GM18507 (cell line): ENCODE measurements around the gene SIRPA.

Experiments used
- DNase-seq: peaks from one replicate; pipeline ENCODE4 v3.0.0; 2011; ENCODE audit warnings: low read depth; ENCODE audit not compliant: insufficient read length; ENCODE audit errors: extremely low spot score
- FAIRE-seq: peaks from 2 replicates; lab custom pipeline; 2011; peaks lifted over from hg19 to GRCh38; lab: Jason Lieb, UNC

Gene SIRPA

GRCh38 chr20:1924910-1925861 is 30.0 kb downstream of the SIRPA start:
- DNase-seq (no peak), FAIRE-seq (no peak)

GRCh38 chr20:1926237-1926636 is 31.0 kb downstream of the SIRPA start:
- no peak for FAIRE-seq
- no peak for DNase-seq

- no peak for FAIRE-seq
Measured at GRCh38 chr20:1927217-1927616, 32.0 kb downstream of the SIRPA start.

GRCh38 chr20:1928154-1928553 is 32.9 kb downstream of the SIRPA start:
- no peak for FAIRE-seq

More at GRCh38 chr20:1927217-1927616, 32.0 kb downstream of the SIRPA start:
- no peak for DNase-seq

GRCh38 chr20:1928782-1929181 is 33.6 kb downstream of the SIRPA start:
- FAIRE-seq (no peak), DNase-seq (no peak)

More at GRCh38 chr20:1928154-1928553, 32.9 kb downstream of the SIRPA start:
- no peak for DNase-seq

GRCh38 chr20:1929460-1929859 is 34.3 kb downstream of the SIRPA start:
- FAIRE-seq (no peak), DNase-seq (no peak)

GRCh38 chr20:1930165-1930564 is 35.0 kb downstream of the SIRPA start:
- no peak for DNase-seq
- no peak for FAIRE-seq

- no peak for FAIRE-seq
- DNase-seq, result no peak
Measured at GRCh38 chr20:1931830-1932229, 36.6 kb downstream of the SIRPA start.

GRCh38 chr20:1932971-1933370 is 37.8 kb downstream of the SIRPA start:
- FAIRE-seq (no peak), DNase-seq (no peak)

GRCh38 chr20:1933465-1933870 is 38.3 kb downstream of the SIRPA start:
- DNase-seq (no peak), FAIRE-seq (no peak)

- DNase-seq (no peak), FAIRE-seq (no peak)
Measured at GRCh38 chr20:1934156-1934555, 38.9 kb downstream of the SIRPA start.

- no peak for FAIRE-seq
- DNase-seq, result no peak
Measured at GRCh38 chr20:1934721-1935573, 39.7 kb downstream of the SIRPA start.

GRCh38 chr20:1935696-1936366 is 40.6 kb downstream of the SIRPA start:
- no peak for FAIRE-seq

GRCh38 chr20:1937316-1937976 is 42.2 kb downstream of the SIRPA start:
- FAIRE-seq, result no peak
- no peak for DNase-seq

More at GRCh38 chr20:1935696-1936366, 40.6 kb downstream of the SIRPA start:
- no peak for DNase-seq

- DNase-seq (no peak), FAIRE-seq (no peak)
Measured at GRCh38 chr20:1938464-1939269, 43.5 kb downstream of the SIRPA start.

- DNase-seq (no peak), FAIRE-seq (no peak)
Measured at GRCh38 chr20:1939270-1939595, 44.0 kb downstream of the SIRPA start.

GRCh38 chr20:1940581-1940980 is 45.4 kb downstream of the SIRPA start:
- DNase-seq (no peak), FAIRE-seq (no peak)

GRCh38 chr20:1941226-1941625 is 46.0 kb downstream of the SIRPA start:
- DNase-seq (no peak), FAIRE-seq (no peak)

GRCh38 chr20:1942061-1942460 is 46.9 kb downstream of the SIRPA start:
- FAIRE-seq (no peak), DNase-seq (no peak)
